ENCODE data around the gene NR1H3.

The NR1H3 gene

DNA sequence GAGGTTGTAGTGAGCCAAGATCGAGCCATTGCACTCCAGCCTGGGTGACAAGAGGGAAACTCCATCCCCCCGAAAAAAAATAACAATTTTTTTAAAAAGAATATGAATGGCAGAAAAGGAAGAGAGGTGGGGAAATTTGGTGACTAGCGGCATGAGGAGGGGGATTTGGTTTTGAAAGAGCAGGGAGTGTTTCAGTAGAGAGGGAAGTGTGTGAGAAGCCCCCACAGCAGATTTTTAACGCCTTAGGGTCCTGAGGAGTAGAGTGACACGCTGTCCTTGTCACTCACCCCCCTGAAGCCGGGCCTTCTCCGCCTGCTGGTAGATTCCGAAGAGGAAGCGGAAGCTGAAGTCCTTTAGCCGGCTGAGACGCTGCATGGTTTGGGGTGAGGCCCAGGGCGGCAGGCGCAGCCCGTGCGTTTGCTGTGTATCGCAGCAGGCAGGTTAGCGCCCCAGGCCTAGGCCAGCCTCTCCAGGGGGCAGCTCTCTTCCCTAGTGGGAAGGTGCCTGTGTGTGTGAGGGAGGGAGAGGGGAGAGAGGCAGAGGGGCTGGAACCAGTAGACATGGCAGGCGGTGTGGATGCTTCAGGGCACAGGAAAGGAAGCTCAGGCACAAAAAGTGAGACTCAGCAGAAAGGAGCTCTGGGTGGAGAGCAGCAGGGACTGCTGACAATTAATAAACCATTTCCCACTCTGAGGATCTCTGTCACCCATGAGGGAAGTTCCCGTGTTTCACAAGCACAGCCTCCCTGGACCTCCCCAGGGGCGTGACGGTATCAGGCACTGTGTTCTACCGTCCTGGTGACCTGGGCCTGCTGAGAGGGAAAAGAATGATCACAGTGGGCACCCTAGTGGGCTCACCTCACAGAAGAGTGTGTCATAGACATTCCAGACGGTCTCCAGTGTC, 13.1 kb upstream of the NR1H3 start:
- DNase-seq (ENCODE audit: low read depth in 2 of 2), result no peak

GRCh38 chr11:47245611-47246357, 12.0 kb upstream of the NR1H3 start:
- no peak for DNase-seq (ENCODE audit: low read depth in 2 of 2)

DNA sequence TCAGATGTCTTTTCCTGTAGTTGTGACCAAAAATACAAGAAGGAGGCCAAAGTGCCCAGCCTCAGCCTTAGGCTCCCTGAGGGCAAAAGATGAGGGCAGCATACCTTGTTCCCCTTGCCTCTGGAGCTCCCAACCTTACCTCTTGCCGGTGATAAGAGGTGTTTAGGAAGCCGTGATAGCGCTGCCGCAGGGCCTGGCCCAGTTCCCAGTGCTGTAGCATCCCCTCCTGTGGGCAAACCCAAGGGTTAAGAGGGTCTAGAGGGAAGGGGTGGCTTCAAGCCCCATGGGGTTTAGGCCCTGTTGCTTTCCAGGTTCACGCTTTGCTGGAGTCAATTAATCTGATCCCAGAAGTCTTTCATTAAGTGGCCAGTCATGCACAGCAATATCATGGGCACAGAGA, 10.3 kb upstream of the NR1H3 start:
- no peak for DNase-seq (ENCODE audit: low read depth in 2 of 2)

- no peak for DNase-seq (ENCODE audit: low read depth in 2 of 2)
Observed at GRCh38 chr11:47248304-47248663, 9.5 kb upstream of the NR1H3 start.

- DNase-seq (ENCODE audit: low read depth in 2 of 2), result peak; percentile 82
Observed at GRCh38 chr11:47248664-47249377, 9.0 kb upstream of the NR1H3 start, which contains the start of gene ACP2. Gene ACP2 (minus strand): TSS chr11:47248814. CDS start chr11:47248789, 25 bp downstream.

DNA sequence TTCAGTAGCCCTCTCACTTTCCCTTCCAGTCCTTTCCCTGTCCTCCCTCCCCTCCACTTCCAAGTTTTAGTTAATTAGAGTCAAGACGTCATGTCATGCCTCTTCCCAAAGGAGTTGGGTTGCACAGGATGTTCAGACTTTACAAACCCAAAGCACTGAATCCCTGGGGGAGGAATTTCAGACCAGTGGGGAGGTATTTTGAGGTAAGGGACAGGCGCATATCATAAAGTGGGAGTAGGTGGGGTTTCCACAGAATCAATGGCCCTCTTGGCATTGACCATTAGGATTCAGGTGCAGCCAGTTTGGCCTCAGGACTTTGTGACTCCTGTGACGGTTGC, 8.4 kb upstream of the NR1H3 start:
- DNase-seq (ENCODE audit: low read depth in 2 of 2), result no peak

DNA sequence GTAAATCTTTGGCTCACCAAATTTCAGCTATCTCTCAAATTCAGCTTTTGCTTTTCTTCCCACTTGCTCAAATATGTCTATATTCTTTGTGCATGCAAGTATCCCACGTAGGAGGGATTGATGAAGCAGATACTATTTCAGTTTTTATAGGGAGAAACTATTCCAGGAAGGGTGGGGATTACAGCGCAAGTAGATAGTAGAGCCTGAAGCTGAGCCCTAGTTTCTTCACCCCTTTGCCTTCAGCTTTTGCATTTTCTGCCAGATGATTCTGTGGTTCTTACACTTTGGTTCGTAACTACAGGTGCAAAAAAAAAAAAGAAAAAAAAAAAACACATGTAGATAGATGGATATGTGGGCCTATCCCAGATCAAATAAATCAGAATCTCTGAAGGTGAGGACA, 6.0 kb upstream of the NR1H3 start:
- DNase-seq (ENCODE audit: low read depth in 2 of 2), result no peak

DNA sequence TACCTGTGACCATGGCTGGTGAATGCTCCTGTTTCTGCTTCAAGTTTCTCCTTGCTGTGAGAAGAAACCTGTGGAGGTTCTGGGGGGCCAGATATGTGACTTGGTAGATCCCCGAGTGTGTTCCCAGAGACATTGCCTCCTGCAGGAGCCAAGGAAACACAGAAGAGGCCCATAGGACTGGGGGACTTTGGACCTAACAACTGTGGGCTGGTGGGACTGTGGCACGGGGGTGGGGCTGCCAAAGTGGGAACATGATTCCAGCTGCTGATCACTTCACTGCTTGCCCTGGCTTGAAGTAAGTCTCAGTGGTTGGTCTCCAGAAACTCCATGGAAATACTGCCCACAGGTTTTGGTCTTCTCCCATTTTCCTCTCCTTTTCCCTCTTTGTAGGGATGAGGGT, 4.1 kb upstream of the NR1H3 start:
- DNase-seq (ENCODE audit: low read depth in 2 of 2), result no peak

- no peak for DNase-seq (ENCODE audit: low read depth in 2 of 2)
Observed at GRCh38 chr11:47254386-47254785, 3.4 kb upstream of the NR1H3 start.

GRCh38 chr11:47256374-47256773, 1.4 kb upstream of the NR1H3 start:
- no peak for DNase-seq (ENCODE audit: low read depth in 2 of 2)

DNA sequence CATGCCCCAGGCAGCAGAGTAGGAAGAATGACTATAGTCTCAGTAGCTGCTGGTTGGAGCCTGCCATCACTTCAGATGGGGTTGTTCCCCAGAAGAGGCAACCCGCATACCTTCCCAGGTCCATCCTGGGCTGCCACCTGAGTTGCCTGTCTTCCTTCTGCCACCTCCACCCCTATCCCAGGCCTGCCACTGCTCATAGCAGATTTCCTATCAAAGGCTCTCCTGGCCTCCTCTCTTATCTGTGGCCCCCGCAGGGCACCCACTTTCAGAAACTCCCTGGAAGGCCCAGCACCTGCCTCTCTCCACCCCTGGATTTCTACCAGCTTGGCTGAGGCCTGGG, 649 bp upstream of the NR1H3 start:
- DNase-seq (ENCODE audit: low read depth in 2 of 2), result no peak

DNA sequence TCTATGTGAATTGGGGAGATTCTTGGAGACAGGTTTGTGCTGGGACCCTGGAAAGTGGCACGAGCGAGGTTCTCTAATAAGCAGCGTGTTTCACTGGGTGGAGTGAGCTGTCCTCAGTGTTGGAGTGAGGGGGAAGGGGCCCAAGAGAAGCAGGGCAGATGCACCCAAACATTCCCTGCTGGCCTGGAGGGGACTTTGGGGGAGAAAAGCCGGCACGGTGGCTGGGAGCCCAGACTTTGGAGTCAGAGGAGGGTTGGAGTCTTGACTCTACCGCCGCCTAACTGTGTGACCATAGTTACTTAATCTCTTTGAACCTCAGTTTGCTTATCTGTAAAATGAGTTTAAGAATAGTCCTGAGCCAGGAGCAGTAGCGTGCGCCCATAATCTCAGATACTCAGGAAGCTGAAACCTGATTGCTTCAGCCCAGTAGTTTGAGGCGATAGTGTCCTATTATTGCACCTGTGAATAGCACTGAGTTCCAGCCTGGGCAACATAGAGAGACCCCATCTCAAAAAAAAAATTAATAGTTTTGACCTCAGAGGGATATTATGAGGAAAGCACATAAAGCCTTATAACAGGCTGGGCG, 614 bp downstream of the NR1H3 start:
- no peak for DNase-seq (ENCODE audit: low read depth in 2 of 2)

GRCh38 chr11:47259232-47259977, 1.6 kb downstream of the NR1H3 start:
- DNase-seq (ENCODE audit: low read depth in 2 of 2), result no peak

GRCh38 chr11:47260366-47260765, 2.6 kb downstream of the NR1H3 start:
- DNase-seq (ENCODE audit: low read depth in 2 of 2), result no peak

GRCh38 chr11:47261291-47261800, 3.5 kb downstream of the NR1H3 start:
- DNase-seq (ENCODE audit: low read depth in 2 of 2), result no peak

GRCh38 chr11:47264119-47264518, 6.3 kb downstream of the NR1H3 start:
- no peak for DNase-seq (ENCODE audit: low read depth in 2 of 2)

DNA sequence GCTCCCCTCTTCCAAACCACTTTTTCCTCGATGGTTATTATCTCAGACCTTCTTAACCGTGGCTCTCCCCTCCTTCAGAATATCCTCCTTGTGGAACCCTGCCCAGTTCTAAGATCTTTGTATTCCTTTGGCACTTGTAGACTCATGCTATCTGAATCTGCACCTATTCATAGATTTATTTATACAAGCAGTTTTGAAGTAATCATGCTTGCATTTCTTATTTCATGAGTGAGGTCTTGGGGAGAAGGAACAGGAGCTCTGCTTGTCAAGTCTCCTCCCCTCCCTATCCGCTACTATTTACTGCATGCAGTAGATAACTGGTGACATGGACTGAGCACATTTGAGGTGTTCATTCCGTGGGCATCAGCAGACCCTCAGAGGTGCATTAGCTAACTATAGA, 6.7 kb downstream of the NR1H3 start:
- DNase-seq (ENCODE audit: low read depth in 2 of 2), result no peak

GRCh38 chr11:47267876-47268275, 10.1 kb downstream of the NR1H3 start:
- no peak for DNase-seq (ENCODE audit: low read depth in 2 of 2)

DNA sequence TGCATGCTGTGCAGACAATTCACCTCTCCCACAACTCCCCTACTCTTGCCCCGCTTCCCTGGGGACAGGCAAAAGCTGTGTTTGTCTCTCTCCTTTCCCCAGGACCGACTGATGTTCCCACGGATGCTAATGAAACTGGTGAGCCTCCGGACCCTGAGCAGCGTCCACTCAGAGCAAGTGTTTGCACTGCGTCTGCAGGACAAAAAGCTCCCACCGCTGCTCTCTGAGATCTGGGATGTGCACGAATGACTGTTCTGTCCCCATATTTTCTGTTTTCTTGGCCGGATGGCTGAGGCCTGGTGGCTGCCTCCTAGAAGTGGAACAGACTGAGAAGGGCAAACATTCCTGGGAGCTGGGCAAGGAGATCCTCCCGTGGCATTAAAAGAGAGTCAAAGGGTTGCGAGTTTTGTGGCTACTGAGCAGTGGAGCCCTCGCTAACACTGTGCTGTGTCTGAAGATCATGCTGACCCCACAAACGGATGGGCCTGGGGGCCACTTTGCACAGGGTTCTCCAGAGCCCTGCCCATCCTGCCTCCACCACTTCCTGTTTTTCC, 10.7 kb downstream of the NR1H3 start:
- DNase-seq (ENCODE audit: low read depth in 2 of 2), result no peak

GRCh38 chr11:47269002-47269828, 11.4 kb downstream of the NR1H3 start:
- peak; percentile 78 to 83 for DNase-seq (ENCODE audit: low read depth in 2 of 2)
